ENCODE results near the gene SCP2. TPM values are rescaled to one million over a fixed set of nuclear protein-coding genes. Genes with fewer than 3 reads are reported as not detected.
A peak's percentile ranks its signal among the peaks of the same experiment; 100 is the strongest.

The SCP2 gene
- total RNA-seq, 4 donors from 2014 or later: 92.4 to 125 (median 120) TPM

GRCh38 chr1:53075761-53076163, 148.7 kb downstream of the SCP2 start:
- ATAC-seq: no peak
- Histone ChIP-seq H3K36me3 (peaks cover 0 to 25% of the 10 kb centered on the region in 2 donors), H3K27ac (peak overlapping the region in 1 of 4 donors; percentile 10), H3K27me3 (no peaks in the 10 kb centered on the region), H3K4me1 (peaks cover 0 to 15% (median 0%) of the 10 kb centered on the region in 3 donors), H3K4me3 (no peak overlapping the region), H3K9me3 (no peaks in the 10 kb centered on the region)
- 92% methylated on average over 2 of the region's 8 CpGs; no CpG with 5 or more reads in 1 of the 2 donors for WGBS, 2 donors (ENCODE audit: low coverage in 1 of 2)
- no peak for TF ChIP-seq EP300 (IDR thresholded peaks at IDR 0.05)
- no peak for TF ChIP-seq CTCF (IDR thresholded peaks at IDR 0.05)
- no peak for TF ChIP-seq POLR2AphosphoS5 (IDR thresholded peaks at IDR 0.05)
- TF ChIP-seq POLR2A (IDR thresholded peaks at IDR 0.05): no peak

GRCh38 chr1:53076165-53076564, 149.1 kb downstream of the SCP2 start:
- Histone ChIP-seq H3K4me3 (no peak overlapping the region), H3K4me1 (peaks cover 0 to 15% (median 0%) of the 10 kb centered on the region in 3 donors), H3K36me3 (peaks cover 0 to 28% of the 10 kb centered on the region in 2 donors), H3K27ac (peak overlapping the region in 1 of 4 donors; percentile 10), H3K27me3 (no peaks in the 10 kb centered on the region), H3K9me3 (no peaks in the 10 kb centered on the region)
- ATAC-seq: no peak
- WGBS, 2 donors (ENCODE audit: low coverage in 1 of 2): 83 to 95% methylated on average over 3 to 9 of the region's 9 CpGs
- TF ChIP-seq EP300 (IDR thresholded peaks at IDR 0.05) (no peak), POLR2A (IDR thresholded peaks at IDR 0.05) (no peak), CTCF (IDR thresholded peaks at IDR 0.05) (no peak), POLR2AphosphoS5 (IDR thresholded peaks at IDR 0.05) (no peak)

GRCh38 chr1:53076721-53077598, 149.9 kb downstream of the SCP2 start:
- H3K4me1 ChIP-seq: peaks cover 0 to 15% (median 0%) of the 10 kb centered on the region in 3 donors
- no peak for ATAC-seq
- peaks cover 0 to 32% of the 10 kb centered on the region in 2 donors for H3K36me3 ChIP-seq
- H3K27ac ChIP-seq: no peak overlapping the region
- no peak overlapping the region for H3K4me3 ChIP-seq
- TF ChIP-seq CTCF (IDR thresholded peaks at IDR 0.05) (no peak), POLR2A (IDR thresholded peaks at IDR 0.05) (no peak), POLR2AphosphoS5 (IDR thresholded peaks at IDR 0.05) (no peak)
- H3K9me3 ChIP-seq: no peaks in the 10 kb centered on the region
- no peaks in the 10 kb centered on the region for H3K27me3 ChIP-seq
- WGBS, 2 donors (ENCODE audit: low coverage in 1 of 2): 87% methylated on average over 6 of the region's 19 CpGs; no CpG with 5 or more reads in 1 of the 2 donors

- no peaks in the 10 kb centered on the region for H3K9me3 ChIP-seq
- H3K27me3 ChIP-seq: no peaks in the 10 kb centered on the region
- no CpG with 5 or more reads among the region's 13 CpGs for WGBS, 2 donors (ENCODE audit: low coverage in 1 of 2)
- H3K4me3 ChIP-seq: no peak overlapping the region
- peaks cover 0 to 38% of the 10 kb centered on the region in 2 donors for H3K36me3 ChIP-seq
- ATAC-seq: no peak
- no peak overlapping the region for H3K27ac ChIP-seq
- peaks cover 0 to 15% (median 0%) of the 10 kb centered on the region in 3 donors for H3K4me1 ChIP-seq
- TF ChIP-seq EP300 (IDR thresholded peaks at IDR 0.05): no peak
- no peak for TF ChIP-seq POLR2AphosphoS5 (IDR thresholded peaks at IDR 0.05)
These were observed 150.5 kb downstream of the SCP2 start for GRCh38 chr1:53077599-53077965.

GRCh38 chr1:53078333-53079101, 151.4 kb downstream of the SCP2 start:
- TF ChIP-seq POLR2A (IDR thresholded peaks at IDR 0.05): no peak
- TF ChIP-seq POLR2AphosphoS5 (IDR thresholded peaks at IDR 0.05): no peak
- TF ChIP-seq EP300 (IDR thresholded peaks at IDR 0.05): no peak
- TF ChIP-seq CTCF (IDR thresholded peaks at IDR 0.05): no peak
- H3K27me3 ChIP-seq: no peaks in the 10 kb centered on the region
- H3K9me3 ChIP-seq: no peaks in the 10 kb centered on the region
- H3K27ac ChIP-seq: no peak overlapping the region
- no peak overlapping the region for H3K4me3 ChIP-seq
- H3K4me1 ChIP-seq: peaks cover 0 to 15% (median 3%) of the 10 kb centered on the region in 3 donors
- no peak for ATAC-seq
- 96% methylated on average over 5 of the region's 46 CpGs; no CpG with 5 or more reads in 1 of the 2 donors for WGBS, 2 donors (ENCODE audit: low coverage in 1 of 2)
- H3K36me3 ChIP-seq: peaks cover 0 to 45% of the 10 kb centered on the region in 2 donors
